Right cardiac atrium (tissue), 5 donors: ENCODE results near the gene RAD1. TPM values are rescaled to one million over a fixed set of nuclear protein-coding genes. Genes with fewer than 3 reads are reported as not detected.

Experiments used
- ATAC-seq, 2 donors: fragments of 200-7000 bp; cut with Tn5 transposase; one replicate each; pipeline versions ENCODE4 v1.8.0 to v1.9.1; 2020; ENCODE audit warnings: moderate library complexity in 2 of 2, mild to moderate bottlenecking in 1 of 2
- DNase-seq, 3 donors: peaks; one replicate each; pipeline ENCODE4 v3.0.0-alpha.2; 2020
- H3K27ac ChIP-seq: one replicate; pipeline ENCODE4 v1.5.1; 2013; ENCODE audit warnings: mild to moderate bottlenecking, low read length, control low read depth, moderate library complexity
- H3K27me3 ChIP-seq: one replicate; pipeline ENCODE4 v1.6.1; 2013; ENCODE audit not compliant: control insufficient read depth, insufficient read depth
- H3K4me1 ChIP-seq: one replicate; pipeline ENCODE4 v1.6.1; 2013; ENCODE audit warnings: low read length; ENCODE audit not compliant: control insufficient read depth, insufficient read depth
- H3K4me3 ChIP-seq: one replicate; pipeline ENCODE4 v1.5.1; 2013; ENCODE audit warnings: low read length, control low read depth
- H3K9me3 ChIP-seq: one replicate; pipeline ENCODE4 v1.6.1; 2013; ENCODE audit warnings: low read length; ENCODE audit not compliant: control insufficient read depth
- WGBS: extraction: QIAGEN DNeasy Blood & Tissue Kit; methylation state at CpG from one replicate; pipeline ENCODE4 v1.1.7; 2013; 5-methylcytosine and 5-hydroxymethylcytosine counted together
- intact Hi-C, 4 donors: fragments of 100-400 bp; cut with DNase I; formaldehyde crosslinking; loops; one replicate each; pipeline versions ENCODE4 v1.11.0 to v1.14.0; 2022 to 2023
- polyA plus RNA-seq: library from polyadenylated mRNA; stranded (reverse); fragments of 200-250 nt; gene quantifications from one replicate; pipeline ENCODE4 v1.2.3, GENCODE V29; 2013
- total RNA-seq, 4 donors: library from RNA; stranded (reverse); fragmentation: NEBNext Ultra II Directional; extraction: Animal tissue kit (Norgen Biotek cat#: 25700); gene quantifications; one replicate each; pipeline ENCODE4 v1.2.1, GENCODE V29; 2021
- donor health status: healthy with polysubstance abuse.
- donor health status: DM: no; HTN: yes; CAD: no.
- donor health status: DM: no; HTN: no; CAD: no.
- donor health status: DM: no; HTN: yes; CAD: no; lungs with severe emphysema.
- donor health status: DM: yes; HTN: yes; CAD: no.

Gene RAD1
- total and polyA plus RNA-seq, 5 donors: 24.1 to 29.1 (median 25.1) TPM

GRCh38 chr5:34892414-34892813, 22.9 kb downstream of the RAD1 start:
- no peaks in the 10 kb centered on the region for H3K4me1 ChIP-seq
- no peak overlapping the region for H3K4me3 ChIP-seq
- H3K27me3 ChIP-seq: no peaks in the 10 kb centered on the region
- ATAC-seq (no peak), DNase-seq (no peak)
- 91% methylated on average over 6 of the region's 6 CpGs for WGBS
- H3K27ac ChIP-seq: no peak overlapping the region
- intact Hi-C loops: loop anchor here in 3 of 4 donors (10.0 kb wide), 3 partner anchors 238 to 418 kb away; partner anchors contain the start of gene RAI14 (in 1 of the 3)
- H3K9me3 ChIP-seq: no peaks in the 10 kb centered on the region

- ATAC-seq: no peak
- no peak for DNase-seq
- H3K9me3 ChIP-seq: no peaks in the 10 kb centered on the region
- no peak overlapping the region for H3K4me3 ChIP-seq
- H3K27ac ChIP-seq: no peak overlapping the region
- intact Hi-C loops: loop anchor here in 3 of 4 donors (10.0 kb wide), 3 partner anchors 237 to 417 kb away; partner anchors contain the start of gene RAI14 (in 1 of the 3)
- WGBS: 63% methylated on average over 5 of the region's 5 CpGs
- no peaks in the 10 kb centered on the region for H3K4me1 ChIP-seq
- no peaks in the 10 kb centered on the region for H3K27me3 ChIP-seq
Measured at GRCh38 chr5:34891981-34892380, 23.3 kb downstream of the RAD1 start.

- WGBS: 98% methylated on average over 1 of the region's 1 CpG
- Histone ChIP-seq H3K9me3 (no peaks in the 10 kb centered on the region), H3K27me3 (no peaks in the 10 kb centered on the region), H3K27ac (no peak overlapping the region), H3K4me1 (no peaks in the 10 kb centered on the region), H3K4me3 (no peak overlapping the region)
- intact Hi-C loops: loop anchor here in 1 of 4 donors (10.0 kb wide), 1 partner anchor 235 kb away; the partner anchor contains the start of gene RAI14
- no peak for ATAC-seq
- DNase-seq: no peak
Measured at GRCh38 chr5:34889394-34889793, 25.9 kb downstream of the RAD1 start.

GRCh38 chr5:34886392-34887119, 28.7 kb downstream of the RAD1 start:
- WGBS: 80% methylated on average over 3 of the region's 3 CpGs
- Histone ChIP-seq H3K4me1 (no peaks in the 10 kb centered on the region), H3K27me3 (no peaks in the 10 kb centered on the region), H3K4me3 (no peak overlapping the region), H3K27ac (no peak overlapping the region), H3K9me3 (no peaks in the 10 kb centered on the region)
- DNase-seq (no peak), ATAC-seq (no peak)
- intact Hi-C loops: loop anchor here in 1 of 4 donors (10.0 kb wide), 1 partner anchor 232 kb away; the partner anchor contains the start of gene RAI14

GRCh38 chr5:34881246-34881645, 34.1 kb downstream of the RAD1 start:
- no peak overlapping the region for H3K27ac ChIP-seq
- H3K4me3 ChIP-seq: no peak overlapping the region
- intact Hi-C loops: loop anchor here in 1 of 4 donors (10.0 kb wide), 1 partner anchor 226 kb away; the partner anchor contains the start of gene RAI14
- DNase-seq (no peak), ATAC-seq (no peak)
- H3K27me3 ChIP-seq: no peaks in the 10 kb centered on the region
- H3K9me3 ChIP-seq: no peaks in the 10 kb centered on the region
- H3K4me1 ChIP-seq: no peaks in the 10 kb centered on the region

- no peak overlapping the region for H3K27ac ChIP-seq
- no peaks in the 10 kb centered on the region for H3K4me1 ChIP-seq
- no peaks in the 10 kb centered on the region for H3K9me3 ChIP-seq
- no peak overlapping the region for H3K4me3 ChIP-seq
- DNase-seq (no peak), ATAC-seq (no peak)
- intact Hi-C loops: no loop called here
- H3K27me3 ChIP-seq: no peaks in the 10 kb centered on the region
Measured at GRCh38 chr5:34876275-34876674, 39.0 kb downstream of the RAD1 start.

- no peak for DNase-seq
- ATAC-seq: no peak
- H3K4me1 ChIP-seq: peaks cover 2% of the 10 kb centered on the region
- H3K27ac ChIP-seq: no peak overlapping the region
- H3K27me3 ChIP-seq: no peaks in the 10 kb centered on the region
- intact Hi-C loops: no loop called here
- 95% methylated on average over 2 of the region's 2 CpGs for WGBS
- H3K4me3 ChIP-seq: no peak overlapping the region
- no peaks in the 10 kb centered on the region for H3K9me3 ChIP-seq
Measured at GRCh38 chr5:34870382-34870781, 44.9 kb downstream of the RAD1 start.

GRCh38 chr5:34869256-34869655, 46.0 kb downstream of the RAD1 start:
- H3K4me3 ChIP-seq: no peak overlapping the region
- no peak for DNase-seq
- intact Hi-C loops: no loop called here
- H3K27ac ChIP-seq: no peak overlapping the region
- WGBS: 61% methylated on average over 1 of the region's 1 CpG
- no peak for ATAC-seq
- H3K9me3 ChIP-seq: no peaks in the 10 kb centered on the region
- no peaks in the 10 kb centered on the region for H3K27me3 ChIP-seq
- H3K4me1 ChIP-seq: peaks cover 2% of the 10 kb centered on the region

GRCh38 chr5:34868791-34869190, 46.5 kb downstream of the RAD1 start:
- no peaks in the 10 kb centered on the region for H3K27me3 ChIP-seq
- WGBS: 99% methylated on average over 1 of the region's 1 CpG
- peaks cover 2% of the 10 kb centered on the region for H3K4me1 ChIP-seq
- intact Hi-C loops: no loop called here
- no peak overlapping the region for H3K27ac ChIP-seq
- no peaks in the 10 kb centered on the region for H3K9me3 ChIP-seq
- DNase-seq (no peak), ATAC-seq (no peak)
- no peak overlapping the region for H3K4me3 ChIP-seq

- no peaks in the 10 kb centered on the region for H3K27me3 ChIP-seq
- WGBS: 83% methylated on average over 3 of the region's 3 CpGs
- DNase-seq (no peak), ATAC-seq (no peak)
- no peak overlapping the region for H3K4me3 ChIP-seq
- peaks cover 2% of the 10 kb centered on the region for H3K4me1 ChIP-seq
- H3K27ac ChIP-seq: no peak overlapping the region
- intact Hi-C loops: no loop called here
- no peaks in the 10 kb centered on the region for H3K9me3 ChIP-seq
Measured at GRCh38 chr5:34867660-34868059, 47.6 kb downstream of the RAD1 start.

GRCh38 chr5:34866989-34867471, 48.3 kb downstream of the RAD1 start:
- ATAC-seq: peak in 1 of 2 donors; percentile 48

More at GRCh38 chr5:34866989-34867471, 48.3 kb downstream of the RAD1 start:
- intact Hi-C loops: no loop called here
- H3K27me3 ChIP-seq: no peaks in the 10 kb centered on the region
- H3K9me3 ChIP-seq: no peaks in the 10 kb centered on the region
- WGBS: 66% methylated on average over 3 of the region's 3 CpGs
- H3K4me1 ChIP-seq: peaks cover 2% of the 10 kb centered on the region
- no peak overlapping the region for H3K4me3 ChIP-seq
- H3K27ac ChIP-seq: no peak overlapping the region
- peak; percentile 19 to 74 (median 56) for DNase-seq
